ENCODE measurements around the gene ASH1L. TPM values are rescaled to one million over a fixed set of nuclear protein-coding genes. Genes with fewer than 3 reads are reported as not detected.
"Not testable (repeated sequence)": the region's sequence is repeated elsewhere in the genome, so short reads cannot be mapped to it uniquely, and the experiment has no call there.

Gene ASH1L, protein sequence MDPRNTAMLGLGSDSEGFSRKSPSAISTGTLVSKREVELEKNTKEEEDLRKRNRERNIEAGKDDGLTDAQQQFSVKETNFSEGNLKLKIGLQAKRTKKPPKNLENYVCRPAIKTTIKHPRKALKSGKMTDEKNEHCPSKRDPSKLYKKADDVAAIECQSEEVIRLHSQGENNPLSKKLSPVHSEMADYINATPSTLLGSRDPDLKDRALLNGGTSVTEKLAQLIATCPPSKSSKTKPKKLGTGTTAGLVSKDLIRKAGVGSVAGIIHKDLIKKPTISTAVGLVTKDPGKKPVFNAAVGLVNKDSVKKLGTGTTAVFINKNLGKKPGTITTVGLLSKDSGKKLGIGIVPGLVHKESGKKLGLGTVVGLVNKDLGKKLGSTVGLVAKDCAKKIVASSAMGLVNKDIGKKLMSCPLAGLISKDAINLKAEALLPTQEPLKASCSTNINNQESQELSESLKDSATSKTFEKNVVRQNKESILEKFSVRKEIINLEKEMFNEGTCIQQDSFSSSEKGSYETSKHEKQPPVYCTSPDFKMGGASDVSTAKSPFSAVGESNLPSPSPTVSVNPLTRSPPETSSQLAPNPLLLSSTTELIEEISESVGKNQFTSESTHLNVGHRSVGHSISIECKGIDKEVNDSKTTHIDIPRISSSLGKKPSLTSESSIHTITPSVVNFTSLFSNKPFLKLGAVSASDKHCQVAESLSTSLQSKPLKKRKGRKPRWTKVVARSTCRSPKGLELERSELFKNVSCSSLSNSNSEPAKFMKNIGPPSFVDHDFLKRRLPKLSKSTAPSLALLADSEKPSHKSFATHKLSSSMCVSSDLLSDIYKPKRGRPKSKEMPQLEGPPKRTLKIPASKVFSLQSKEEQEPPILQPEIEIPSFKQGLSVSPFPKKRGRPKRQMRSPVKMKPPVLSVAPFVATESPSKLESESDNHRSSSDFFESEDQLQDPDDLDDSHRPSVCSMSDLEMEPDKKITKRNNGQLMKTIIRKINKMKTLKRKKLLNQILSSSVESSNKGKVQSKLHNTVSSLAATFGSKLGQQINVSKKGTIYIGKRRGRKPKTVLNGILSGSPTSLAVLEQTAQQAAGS (N-terminal part only)
- polyA plus RNA-seq (ENCODE audit: insufficient read length in 12 of 12) = 10 to 100 TPM in 11 of 12 donors, not detected in 1; 25.1 to 37.4 (median 28.2) TPM
- long read RNA-seq, donor 1, partial matches to known transcripts = 7 of 7 reads
- long read RNA-seq, donor 1, other reads (novel, unspliced or antisense) = 0 of 7 reads
- long read RNA-seq, donor 2 = 0 reads
- long read RNA-seq, donor 3, partial matches to known transcripts = 0 of 5 reads
- long read RNA-seq, donor 3, other reads (novel, unspliced or antisense) = 5 of 5 reads
- long read RNA-seq, donor 4 = 0 reads
- long read RNA-seq, donor 5, partial matches to known transcripts = 6 of 12 reads
- long read RNA-seq, donor 5, other reads (novel, unspliced or antisense) = 6 of 12 reads
- long read RNA-seq, donor 6 = 0 reads
- long read RNA-seq, donor 7 = 0 reads
- long read RNA-seq, donor 8, partial matches to known transcripts = 168 of 186 reads
- long read RNA-seq, donor 8, other reads (novel, unspliced or antisense) = 18 of 186 reads
- long read RNA-seq, donor 9, partial matches to known transcripts = 5 of 5 reads
- long read RNA-seq, donor 9, other reads (novel, unspliced or antisense) = 0 of 5 reads
- long read RNA-seq, donor 10 = 0 reads
- long read RNA-seq, donor 11 = 0 reads

DNA sequence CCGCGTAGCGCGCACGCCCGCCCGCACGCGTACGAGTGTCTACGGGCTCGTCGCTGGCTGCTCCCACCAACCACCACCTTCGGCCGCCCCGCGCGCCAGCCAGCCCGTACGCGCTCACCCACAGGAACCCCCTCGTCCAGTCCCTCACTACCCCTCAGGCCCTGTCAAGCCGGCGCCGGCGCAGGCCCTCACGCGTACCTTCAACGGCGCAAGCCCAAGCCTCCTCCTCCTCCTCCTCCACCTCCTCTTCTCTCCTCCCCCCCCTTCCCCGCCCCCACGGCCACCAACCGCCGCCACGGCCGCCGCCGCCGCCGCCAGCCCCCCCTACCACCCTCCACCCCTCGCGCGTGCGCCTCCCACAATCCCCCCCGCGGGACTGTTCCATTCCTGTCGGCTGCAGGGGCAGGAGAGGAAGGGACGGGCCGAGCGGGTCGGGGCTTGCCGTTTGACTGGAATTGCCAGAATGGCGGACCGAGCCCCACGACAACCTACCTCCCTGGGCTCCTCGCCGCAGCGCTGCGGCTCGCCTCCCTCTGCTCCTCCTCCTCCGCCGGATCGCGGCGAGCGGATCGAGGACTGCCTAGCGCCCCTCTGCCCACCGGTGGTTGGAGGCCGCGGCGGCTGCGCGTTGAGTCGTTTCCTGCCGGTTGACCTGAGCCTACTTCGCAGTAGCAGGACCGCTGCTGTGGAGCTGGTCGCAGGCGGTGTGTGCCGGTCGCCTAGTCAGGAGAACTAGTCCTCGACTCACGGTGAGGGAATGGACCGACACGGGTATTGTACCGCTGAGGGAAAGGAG, at the start of gene ASH1L:
Gene ASH1L (minus strand): TSS at position 223 of the 796 bp plus-strand sequence. CDS start 41,284 bp downstream, outside the sequence.
- peak; percentile 96 for DNase-seq

DNA sequence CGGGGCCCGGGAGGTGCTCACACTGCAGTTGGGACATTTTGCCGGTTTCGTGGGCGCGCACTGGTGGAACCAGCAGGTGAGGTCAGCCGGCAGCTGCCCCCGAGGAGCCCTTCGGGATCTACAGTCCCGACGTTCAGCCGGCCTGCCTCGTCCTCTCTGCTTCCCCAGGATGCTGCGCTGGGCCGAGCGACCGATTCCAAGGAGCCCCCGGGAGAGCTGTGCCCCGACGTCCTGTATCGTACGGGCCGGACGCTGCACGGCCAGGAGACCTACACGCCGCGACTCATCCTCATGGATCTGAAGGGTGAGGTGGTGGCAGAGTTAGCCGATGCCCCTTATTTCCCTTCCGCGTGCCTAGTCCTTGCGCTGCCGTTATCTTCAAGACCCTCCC, 47.6 kb upstream of the ASH1L start:
- not testable (repeated sequence) for DNase-seq

DNA sequence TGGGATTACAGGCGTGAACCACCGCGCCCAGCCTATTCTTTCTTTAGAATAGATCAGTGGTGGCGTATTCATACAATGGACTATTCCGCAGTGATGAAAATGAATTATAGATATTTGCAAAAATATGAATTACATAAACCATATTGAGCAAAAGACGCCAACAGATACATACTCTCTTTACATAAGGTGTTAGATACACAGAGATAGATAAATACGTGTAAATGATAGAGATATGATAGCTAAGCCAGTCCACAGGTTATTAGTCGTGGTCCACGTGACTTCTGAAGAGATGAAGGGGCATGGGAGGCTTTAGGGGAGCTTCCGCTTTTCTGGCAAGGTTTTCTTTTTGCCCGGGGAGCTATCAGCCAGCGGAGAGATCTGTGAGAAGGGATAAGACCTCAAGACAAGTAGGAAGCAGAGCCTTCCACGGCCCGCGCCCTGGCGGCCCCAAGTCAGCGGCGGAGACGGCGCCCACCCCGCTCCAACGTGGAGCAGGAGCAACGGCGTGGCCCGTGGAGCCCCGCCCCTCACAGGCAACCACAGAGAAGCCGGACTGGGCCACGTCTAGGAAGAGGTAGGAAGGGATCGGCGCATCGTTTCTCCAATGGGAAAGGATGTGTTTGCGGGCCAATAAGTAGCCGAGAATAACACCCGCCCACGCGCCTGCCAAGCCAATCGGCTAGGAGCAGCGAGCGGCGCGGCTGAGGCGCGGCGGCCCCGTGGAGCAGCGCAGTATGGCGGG, 47.1 kb upstream of the ASH1L start, which contains the start of gene MSTO1:
Gene MSTO1 (plus strand): TSS at position 704 of the 742 bp plus-strand sequence. CDS start 31 bp downstream, at position 735.
- peak; percentile 95 for DNase-seq

DNA sequence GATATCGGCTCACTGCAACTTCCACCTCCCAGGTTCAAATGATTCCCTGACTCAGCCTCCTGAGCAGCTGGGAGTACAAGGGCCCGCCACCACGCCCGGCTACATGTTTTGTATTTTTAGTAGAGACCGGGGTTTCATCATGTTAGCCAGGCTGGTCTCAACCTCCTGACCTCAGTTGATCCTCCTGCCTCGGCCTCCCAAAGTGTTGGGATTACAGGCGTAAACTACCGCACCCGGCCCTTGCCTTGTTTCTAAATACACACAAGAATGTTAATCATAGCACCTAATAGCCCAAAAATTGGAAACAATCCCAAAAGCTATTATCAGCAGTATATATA, 46.3 kb upstream of the ASH1L start:
- no peak for DNase-seq

DNA sequence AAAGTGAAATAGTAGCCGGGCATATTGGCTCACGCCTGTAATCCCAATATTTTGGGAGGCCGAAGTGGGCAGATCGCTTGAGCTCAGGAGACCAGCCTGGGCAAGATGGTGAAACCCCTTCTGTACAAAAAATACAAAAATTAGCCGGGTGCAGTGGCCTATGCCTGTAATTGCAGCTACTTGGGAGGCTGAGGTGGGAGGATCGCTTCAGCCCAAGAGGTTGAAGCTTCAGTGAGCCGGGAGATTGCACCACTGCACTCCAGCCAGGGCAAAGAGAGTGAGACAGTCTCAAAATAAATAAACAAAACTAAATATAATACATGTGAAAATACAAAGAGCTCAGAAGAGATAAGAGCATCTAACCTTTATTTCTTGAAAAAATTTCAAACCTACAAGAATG, 45.1 kb upstream of the ASH1L start:
- no peak for DNase-seq

DNA sequence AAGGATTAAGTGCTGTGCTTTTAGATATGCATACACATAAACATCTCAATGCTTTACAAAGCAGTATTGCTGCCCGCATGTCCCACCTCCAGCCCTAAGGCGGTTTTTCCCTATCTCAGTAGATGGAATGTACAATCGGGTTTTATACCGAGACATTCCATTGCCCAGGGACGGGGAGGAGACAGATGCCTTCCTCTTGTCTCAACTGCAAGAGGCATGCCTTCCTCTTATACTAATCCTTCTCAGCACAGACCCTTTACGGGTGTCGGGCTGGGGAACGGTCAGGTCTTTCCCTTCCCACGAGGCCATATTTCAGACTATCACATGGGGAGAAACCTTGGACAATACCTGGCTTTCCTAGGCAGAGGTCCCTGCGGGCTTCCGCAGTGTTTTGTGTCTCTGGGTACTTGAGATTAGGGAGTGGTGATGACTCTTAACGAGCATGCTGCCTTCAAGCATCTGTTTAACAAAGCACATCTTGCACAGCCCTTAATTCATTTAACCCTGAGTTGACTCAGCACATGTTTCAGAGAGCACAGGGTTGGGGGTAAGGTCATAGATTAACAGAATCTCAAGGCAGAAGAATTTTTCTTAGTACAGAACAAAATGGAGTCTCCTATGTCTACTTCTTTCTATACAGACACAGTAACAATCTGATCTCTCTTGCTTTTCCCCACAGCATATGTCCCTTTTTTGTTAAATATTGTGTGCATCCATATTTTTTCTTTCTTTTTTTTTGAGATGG, 37.4 kb upstream of the ASH1L start:
- DNase-seq = not testable (repeated sequence)

DNA sequence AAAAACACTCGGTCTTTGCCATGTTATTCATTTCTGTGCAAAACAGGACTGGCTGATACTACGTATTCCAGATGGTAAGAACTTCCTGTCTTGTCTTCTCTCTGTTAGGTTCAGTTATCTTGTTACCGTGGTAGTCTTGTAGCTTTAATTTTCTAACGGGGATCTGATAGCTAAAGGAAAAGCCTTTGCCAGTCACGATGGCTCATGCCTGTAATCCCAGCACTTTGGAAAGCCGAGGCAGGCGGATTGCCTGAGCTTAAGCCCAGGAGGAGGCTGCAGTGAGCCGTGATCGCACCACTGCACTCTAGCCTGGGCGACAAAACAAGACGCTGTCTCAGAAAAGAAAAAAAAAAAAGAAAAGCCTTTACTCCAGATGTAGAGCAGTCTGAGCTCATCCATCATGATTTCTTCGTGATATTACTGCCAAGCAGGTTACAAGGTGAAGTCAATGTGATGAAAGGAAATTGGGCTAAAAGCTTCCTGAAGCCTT, 36.3 kb upstream of the ASH1L start:
- DNase-seq = peak; percentile 18

DNA sequence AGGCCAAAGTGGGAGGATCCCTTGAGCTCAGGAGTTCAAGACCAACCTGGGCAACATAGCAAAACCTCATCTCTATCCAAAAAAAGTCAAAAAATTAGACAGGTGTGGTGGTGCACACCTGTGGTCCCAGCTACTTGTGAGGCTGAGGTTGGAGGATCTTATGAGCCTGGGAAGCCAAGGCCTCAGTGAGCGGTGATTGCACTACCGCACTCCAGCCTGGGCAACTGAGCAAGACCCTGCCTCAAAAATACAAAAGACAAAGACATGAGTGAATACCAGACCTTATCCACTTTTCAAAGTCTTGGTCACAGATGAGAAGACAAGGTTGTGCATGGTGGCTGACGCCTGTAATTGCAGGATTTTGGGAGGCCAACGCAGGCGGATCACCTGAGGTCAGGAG, 34.3 kb upstream of the ASH1L start:
- DNase-seq = no peak

DNA sequence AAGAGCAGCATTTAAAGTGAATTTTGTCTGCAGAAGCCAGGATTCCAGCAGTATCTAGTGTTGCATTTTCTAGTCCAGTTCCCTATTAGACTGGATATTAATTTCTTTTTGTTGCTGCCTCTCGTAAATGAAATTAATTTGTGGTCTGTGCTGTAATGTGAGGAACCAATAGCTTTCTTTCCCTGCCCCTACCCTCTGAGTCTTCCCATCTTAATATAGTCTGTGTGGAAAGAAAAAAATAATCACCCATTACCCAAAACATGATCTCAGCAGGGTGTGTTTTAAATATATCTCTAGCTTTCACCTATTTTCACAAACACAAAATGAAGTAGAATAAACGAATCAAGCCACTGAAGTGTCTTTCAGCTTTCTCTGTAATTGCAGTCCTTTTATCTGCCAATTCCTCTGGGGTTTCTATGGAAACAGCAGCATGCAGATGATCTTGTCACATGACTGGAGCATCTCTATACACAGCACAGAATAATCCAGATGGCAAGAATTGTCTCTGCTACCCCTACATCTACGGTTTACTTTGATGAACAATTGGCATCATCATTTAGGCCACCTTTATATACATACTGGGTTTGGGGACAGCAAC, 33.4 kb upstream of the ASH1L start:
- DNase-seq = not testable (repeated sequence)

DNA sequence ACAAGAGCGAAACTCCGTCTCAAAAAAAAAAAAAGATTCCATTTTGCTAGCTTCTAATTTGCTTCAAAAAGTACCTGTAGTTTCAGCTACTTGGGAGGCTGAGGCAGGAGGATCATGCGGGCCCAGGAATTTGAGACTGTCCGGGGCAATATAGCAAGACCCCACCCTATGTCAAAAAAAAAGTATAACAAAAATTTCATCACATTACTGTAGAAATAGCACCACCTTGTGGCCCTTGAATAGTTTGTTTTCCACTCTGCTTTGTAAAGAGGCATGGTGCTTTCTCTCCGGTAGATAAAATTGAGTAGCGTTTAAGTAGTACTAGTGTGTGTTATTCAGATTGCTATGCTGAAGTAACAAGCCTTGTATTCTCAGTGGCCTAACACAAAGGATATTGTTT, 29.2 kb upstream of the ASH1L start:
- peak; percentile 55 for DNase-seq

DNA sequence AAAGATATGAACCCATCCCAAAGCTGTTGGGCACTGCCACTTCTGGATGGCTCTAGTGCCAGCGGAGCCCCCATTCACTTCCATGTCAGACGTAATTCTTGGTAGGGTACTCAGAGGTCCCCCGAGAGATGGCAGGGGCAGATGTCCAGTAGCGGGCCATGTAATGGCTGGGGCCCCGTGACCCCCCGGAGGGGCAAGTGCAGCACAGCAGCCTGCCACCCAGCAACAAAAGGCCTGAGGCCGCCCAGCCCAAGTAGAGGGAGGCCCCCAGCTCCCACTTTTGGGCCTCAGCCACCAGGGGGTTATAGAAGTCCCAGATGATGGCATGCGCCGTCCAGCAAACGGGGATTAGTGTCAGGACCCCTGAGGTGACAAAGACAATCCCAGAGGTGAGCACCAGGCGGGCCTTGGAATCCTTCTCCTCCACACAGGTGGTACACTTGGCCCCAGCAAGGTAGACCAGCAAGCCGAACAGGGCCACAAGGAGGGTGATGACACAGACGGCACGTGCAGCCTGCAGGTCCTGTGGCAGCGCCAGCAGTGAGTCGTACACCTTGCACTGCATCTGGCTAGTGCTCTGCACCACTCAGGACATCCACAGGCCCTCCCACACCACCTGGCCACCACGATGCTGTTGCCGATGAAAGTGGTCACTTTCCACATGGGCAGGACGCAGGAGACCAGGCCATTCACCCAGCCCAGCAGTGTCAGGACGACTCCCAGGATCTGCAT, 28.1 kb upstream of the ASH1L start:
- not testable (repeated sequence) for DNase-seq

DNA sequence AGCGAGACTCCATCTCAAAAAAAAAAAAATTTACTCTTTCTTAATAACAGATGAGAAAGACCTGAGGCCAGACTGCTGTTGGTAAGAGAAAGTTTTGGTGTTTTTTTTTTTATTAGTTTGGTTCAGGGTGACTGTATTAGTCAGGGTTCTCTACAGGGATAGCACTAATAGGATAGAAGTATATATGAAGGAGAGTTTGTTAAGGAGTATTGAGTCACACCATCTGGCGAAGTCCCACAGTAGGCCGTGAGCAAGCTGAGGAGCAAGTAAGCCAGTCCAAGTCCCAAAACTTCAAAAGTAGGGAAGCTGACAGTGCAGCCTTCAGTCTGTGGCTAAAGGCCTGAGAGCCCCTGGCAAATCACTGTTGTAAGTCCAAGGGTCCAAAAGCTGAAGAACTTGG, 26.7 kb upstream of the ASH1L start:
- DNase-seq = not testable (repeated sequence)

DNA sequence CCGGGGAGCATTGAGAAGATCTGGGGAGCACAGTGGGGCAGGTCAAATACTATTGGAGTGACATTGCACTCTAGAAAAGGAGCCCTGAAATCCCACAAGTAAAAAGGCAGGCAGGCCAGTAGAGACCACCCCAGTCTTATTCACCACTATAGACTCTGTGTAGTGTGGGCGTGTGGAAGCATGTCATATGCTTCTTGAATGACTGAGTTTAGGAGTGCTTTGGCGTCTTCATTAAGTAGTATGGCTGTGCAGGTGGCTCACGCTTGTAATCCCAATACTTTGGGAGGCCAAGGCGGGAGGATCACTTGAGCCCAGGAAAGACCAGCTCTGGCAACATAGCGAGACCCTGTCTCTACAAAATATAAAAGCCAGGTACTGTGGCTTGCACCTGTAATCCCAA, 21.2 kb upstream of the ASH1L start:
- DNase-seq = not testable (repeated sequence)

DNA sequence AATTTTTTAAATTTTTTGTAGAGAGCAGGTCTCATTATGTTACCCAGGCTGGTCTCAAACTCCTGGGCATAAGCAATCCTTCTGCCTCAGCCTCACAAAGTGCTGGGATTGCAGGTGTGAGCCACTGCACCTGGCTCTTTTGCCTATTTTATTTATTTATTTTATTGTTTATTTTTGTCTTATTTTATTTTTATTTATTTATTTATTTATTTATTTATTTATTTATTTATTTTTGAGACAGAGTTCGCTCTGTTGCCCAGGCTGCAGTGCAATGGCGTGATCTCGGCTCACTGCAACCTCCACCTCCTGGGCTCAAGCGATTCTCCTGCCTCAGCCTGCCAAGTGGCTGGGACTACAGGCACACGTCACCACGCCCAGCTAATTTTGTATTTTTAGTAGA, 13.0 kb upstream of the ASH1L start:
- not testable (repeated sequence) for DNase-seq

DNA sequence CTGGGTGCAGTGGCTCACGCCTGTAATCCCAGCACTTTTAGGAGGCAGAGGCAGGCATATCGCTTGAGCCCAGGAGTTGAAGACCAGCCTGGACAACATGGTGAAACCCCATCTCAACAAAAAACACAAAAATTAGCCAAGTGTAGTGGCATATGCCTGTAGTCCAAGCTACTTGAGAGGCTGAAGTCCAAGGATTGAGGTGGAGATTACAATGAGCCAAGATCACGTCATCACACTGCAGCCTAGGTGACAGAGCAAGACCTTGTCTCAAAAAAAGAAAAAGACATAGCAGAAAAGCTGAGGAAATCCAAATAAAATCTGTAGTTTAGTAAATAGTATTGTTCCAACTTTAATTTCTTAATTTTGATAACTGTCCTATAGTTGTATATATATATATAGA, 11.5 kb upstream of the ASH1L start:
- no peak for DNase-seq

DNA sequence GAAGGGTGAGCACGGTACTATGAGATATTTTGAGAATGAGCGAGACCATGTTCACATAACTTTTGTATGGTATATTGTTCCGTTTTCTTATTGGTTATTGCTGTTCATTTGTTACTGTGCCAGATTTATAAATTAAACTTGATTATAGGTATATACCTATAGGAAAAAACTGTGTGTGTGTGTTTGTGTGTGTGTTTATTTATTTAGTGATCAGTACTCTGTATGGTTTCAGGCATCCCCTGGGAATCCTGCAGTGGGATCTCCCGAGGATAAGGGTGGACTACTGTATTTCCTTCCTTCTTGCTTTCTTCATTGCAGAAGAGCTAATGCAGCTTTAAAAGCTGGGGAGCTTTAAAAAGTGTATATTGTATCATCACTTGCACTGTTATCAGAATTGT, 8.0 kb upstream of the ASH1L start:
- no peak for DNase-seq

DNA sequence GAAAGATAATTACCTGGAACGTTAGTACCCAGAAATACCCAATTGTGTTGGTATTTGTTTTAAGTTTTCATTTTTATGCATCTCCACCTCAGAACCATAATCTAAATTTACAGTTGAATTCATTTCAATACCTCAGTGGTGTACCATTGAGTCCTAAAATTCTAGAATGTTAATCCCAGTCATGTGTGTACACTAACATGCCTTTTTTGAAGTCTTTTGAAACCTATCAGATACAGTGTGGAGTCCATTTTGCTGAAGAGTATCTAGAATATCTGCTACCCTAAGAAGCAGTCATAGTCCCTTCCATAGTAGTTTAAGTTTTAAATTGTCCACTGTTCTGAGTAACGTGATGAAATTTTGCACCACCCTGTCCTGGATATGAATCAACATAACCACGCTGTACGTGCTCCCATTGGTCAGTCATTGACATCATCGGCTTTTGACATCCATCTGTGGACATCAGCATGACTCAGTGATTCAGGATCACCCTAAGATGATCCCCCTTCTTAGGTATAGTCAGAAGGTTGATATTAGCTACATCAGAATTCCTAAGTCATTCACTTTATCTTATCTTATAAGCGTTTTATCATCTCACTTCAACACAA, 7.5 kb upstream of the ASH1L start:
- no peak for DNase-seq
